Measurements from ENCODE around the gene ADGRE3. TPM values are rescaled to one million over a fixed set of nuclear protein-coding genes. Genes with fewer than 3 reads are reported as not detected.

ADGRE3 gene, protein sequence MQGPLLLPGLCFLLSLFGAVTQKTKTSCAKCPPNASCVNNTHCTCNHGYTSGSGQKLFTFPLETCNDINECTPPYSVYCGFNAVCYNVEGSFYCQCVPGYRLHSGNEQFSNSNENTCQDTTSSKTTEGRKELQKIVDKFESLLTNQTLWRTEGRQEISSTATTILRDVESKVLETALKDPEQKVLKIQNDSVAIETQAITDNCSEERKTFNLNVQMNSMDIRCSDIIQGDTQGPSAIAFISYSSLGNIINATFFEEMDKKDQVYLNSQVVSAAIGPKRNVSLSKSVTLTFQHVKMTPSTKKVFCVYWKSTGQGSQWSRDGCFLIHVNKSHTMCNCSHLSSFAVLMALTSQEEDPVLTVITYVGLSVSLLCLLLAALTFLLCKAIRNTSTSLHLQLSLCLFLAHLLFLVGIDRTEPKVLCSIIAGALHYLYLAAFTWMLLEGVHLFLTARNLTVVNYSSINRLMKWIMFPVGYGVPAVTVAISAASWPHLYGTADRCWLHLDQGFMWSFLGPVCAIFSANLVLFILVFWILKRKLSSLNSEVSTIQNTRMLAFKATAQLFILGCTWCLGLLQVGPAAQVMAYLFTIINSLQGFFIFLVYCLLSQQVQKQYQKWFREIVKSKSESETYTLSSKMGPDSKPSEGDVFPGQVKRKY
- not detected for total RNA-seq
- polyA plus RNA-seq: 0.17 TPM

DNA sequence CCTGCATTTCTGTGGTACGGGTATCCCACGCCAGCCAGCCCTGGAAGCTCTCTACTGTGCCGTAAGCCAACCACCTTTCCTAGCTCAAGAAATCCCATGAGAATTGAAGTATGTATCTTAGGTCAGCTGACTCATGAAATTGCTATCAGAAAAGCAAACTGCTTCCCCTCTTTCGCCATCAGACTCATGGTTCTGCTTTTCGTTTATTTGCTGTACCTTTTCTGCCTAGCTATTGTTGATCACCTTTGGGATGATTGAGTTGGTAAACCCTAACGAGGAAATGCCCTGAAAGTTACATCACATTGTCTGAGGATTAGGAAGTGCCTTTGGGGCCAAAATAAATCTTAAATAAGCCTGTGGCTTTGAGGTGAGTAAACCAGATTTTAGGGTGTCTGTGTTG is at the start of gene ADGRE3:
Gene ADGRE3, minus strand, starts transcription at position 81 of the 400 bp plus-strand sequence. Its CDS starts 74 bp downstream, at position 7.
- peaks cover 0 to 24% (median 14%) of the 10 kb centered on the region in 3 donors for H3K4me1 Mint-ChIP-seq
- Histone ChIP-seq H3K9me3 (ENCODE audit: low read length) (no peaks in the 10 kb centered on the region), H3K4me3 (ENCODE audit: low read length) (no peak within 1 kb of the TSS), H3K36me3 (ENCODE audit: insufficient read depth, low read length) (no peaks in the 10 kb centered on the region), H3K27me3 (ENCODE audit: insufficient read depth, low read length, poor library complexity, severe bottlenecking) (no peaks in the 10 kb centered on the region), H3K4me1 (ENCODE audit: insufficient read depth, low read length) (no peaks in the 10 kb centered on the region), H3K27ac (ENCODE audit: low read depth, low read length) (no peak within 1 kb of the TSS)
- DNase-seq: peak in 1 of 5 donors; percentile 13
- ChIA-PET POLR2A (no interaction called here), CTCF (interaction anchor here (1.5 kb wide), 1 partner anchor 13 kb away, joined by 3 read pairs; no protein-coding TSS in a partner anchor)
- H3K4me3 Mint-ChIP-seq: peak within 1 kb of the TSS in 4 of 7 donors; percentile 10 to 75 (median 27)
- H3K27ac Mint-ChIP-seq: peak within 1 kb of the TSS in 7 of 8 donors; percentile 43 to 95 (median 83)
- H3K9me3 Mint-ChIP-seq: peaks cover 4 to 7% (median 6%) of the 10 kb centered on the region in 5 donors
- H3K36me3 Mint-ChIP-seq: no peaks in the 10 kb centered on the region
- peaks cover 6 to 43% of the 10 kb centered on the region in 2 donors for H3K27me3 Mint-ChIP-seq

DNA sequence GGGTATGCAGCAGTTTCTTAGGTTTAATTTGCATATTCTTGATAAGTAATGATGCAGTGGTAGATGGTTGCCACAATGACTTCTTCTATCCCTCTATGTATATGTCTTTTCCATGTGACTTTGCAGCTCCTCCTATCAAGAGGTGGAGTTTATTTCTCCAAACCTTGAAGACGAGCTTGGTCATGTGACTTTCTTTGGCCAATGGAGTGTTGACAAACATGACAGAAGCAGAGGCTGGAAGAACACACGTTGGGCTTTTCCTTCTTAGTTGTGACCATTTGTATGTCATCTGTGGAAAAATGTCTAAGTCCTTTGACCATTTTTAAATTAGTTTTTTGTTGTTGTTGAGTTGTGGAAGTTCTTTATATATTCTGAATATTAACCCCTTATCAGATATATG is 47.5 kb upstream of the ADGRE3 start:
- Mint-ChIP-seq H3K27ac (no peak overlapping the region), H3K27me3 (peaks cover 0 to 3% of the 10 kb centered on the region in 2 donors), H3K36me3 (peaks cover 31 to 80% (median 60%) of the 10 kb centered on the region in 3 donors), H3K4me1 (no peaks in the 10 kb centered on the region), H3K9me3 (peaks cover 56 to 95% (median 86%) of the 10 kb centered on the region in 5 donors), H3K4me3 (no peak overlapping the region)
- no peak for DNase-seq
- H3K36me3 ChIP-seq (ENCODE audit: insufficient read depth, low read length): peaks cover 19% of the 10 kb centered on the region
- H3K27me3 ChIP-seq (ENCODE audit: insufficient read depth, low read length, poor library complexity, severe bottlenecking): no peaks in the 10 kb centered on the region
- no peak overlapping the region for H3K27ac ChIP-seq (ENCODE audit: low read depth, low read length)
- H3K9me3 ChIP-seq (ENCODE audit: low read length): peaks cover 48% of the 10 kb centered on the region
- H3K4me3 ChIP-seq (ENCODE audit: low read length): no peak overlapping the region
- ChIA-PET CTCF (no interaction called here), POLR2A (no interaction called here)
- H3K4me1 ChIP-seq (ENCODE audit: insufficient read depth, low read length): no peaks in the 10 kb centered on the region

DNA sequence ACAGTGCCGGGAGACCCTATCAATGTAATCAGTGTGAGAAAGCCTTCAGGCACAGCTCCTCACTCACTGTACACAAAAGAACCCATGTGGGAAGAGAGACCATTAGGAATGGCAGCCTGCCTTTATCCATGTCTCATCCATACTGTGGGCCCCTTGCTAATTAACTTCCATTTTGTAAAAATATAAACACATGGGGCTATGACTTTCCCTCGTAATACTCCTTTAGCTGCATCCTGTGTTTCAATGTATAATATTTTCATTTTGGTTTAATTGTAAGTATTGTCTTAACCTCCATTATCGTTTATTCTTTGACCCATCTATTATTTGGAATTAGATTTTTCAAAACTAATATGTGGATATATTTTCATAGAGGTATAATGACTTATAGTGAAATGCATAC is 44.5 kb upstream of the ADGRE3 start:
- Mint-ChIP-seq H3K36me3 (peaks cover 53 to 93% (median 88%) of the 10 kb centered on the region in 3 donors), H3K27me3 (no peaks in the 10 kb centered on the region), H3K9me3 (peaks cover 52 to 96% (median 89%) of the 10 kb centered on the region in 5 donors), H3K4me3 (peak overlapping the region in 1 of 7 donors; percentile 18), H3K4me1 (no peaks in the 10 kb centered on the region), H3K27ac (no peak overlapping the region)
- Histone ChIP-seq H3K36me3 (ENCODE audit: insufficient read depth, low read length) (peaks cover 45% of the 10 kb centered on the region), H3K9me3 (ENCODE audit: low read length) (peaks cover 56% of the 10 kb centered on the region), H3K4me3 (ENCODE audit: low read length) (no peak overlapping the region), H3K27me3 (ENCODE audit: insufficient read depth, low read length, poor library complexity, severe bottlenecking) (no peaks in the 10 kb centered on the region), H3K4me1 (ENCODE audit: insufficient read depth, low read length) (no peaks in the 10 kb centered on the region), H3K27ac (ENCODE audit: low read depth, low read length) (no peak overlapping the region)
- ChIA-PET CTCF (no interaction called here), POLR2A (no interaction called here)
- DNase-seq: no peak

DNA sequence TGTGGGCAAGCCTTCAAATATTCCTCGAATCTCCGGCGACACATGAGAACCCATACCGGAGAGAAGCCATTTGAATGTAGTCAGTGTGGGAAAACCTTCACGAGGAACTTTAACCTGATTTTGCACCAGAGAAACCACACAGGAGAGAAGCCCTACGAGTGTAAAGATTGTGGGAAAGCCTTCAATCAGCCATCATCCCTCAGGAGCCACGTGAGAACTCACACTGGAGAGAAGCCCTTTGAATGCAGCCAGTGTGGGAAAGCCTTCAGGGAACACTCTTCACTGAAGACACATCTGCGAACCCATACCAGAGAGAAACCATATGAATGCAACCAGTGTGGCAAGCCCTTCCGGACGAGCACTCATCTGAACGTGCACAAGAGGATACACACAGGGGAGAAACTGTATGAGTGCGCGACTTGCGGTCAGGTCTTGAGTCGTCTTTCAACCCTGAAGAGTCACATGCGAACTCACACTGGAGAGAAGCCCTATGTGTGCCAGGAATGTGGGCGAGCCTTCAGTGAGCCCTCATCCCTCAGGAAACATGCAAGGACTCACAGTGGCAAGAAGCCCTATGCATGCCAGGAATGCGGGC is 44.0 kb upstream of the ADGRE3 start:
- Histone ChIP-seq H3K9me3 (ENCODE audit: low read length) (peaks cover 51% of the 10 kb centered on the region), H3K36me3 (ENCODE audit: insufficient read depth, low read length) (peaks cover 45% of the 10 kb centered on the region), H3K4me3 (ENCODE audit: low read length) (no peak overlapping the region), H3K27me3 (ENCODE audit: insufficient read depth, low read length, poor library complexity, severe bottlenecking) (no peaks in the 10 kb centered on the region), H3K27ac (ENCODE audit: low read depth, low read length) (no peak overlapping the region), H3K4me1 (ENCODE audit: insufficient read depth, low read length) (no peaks in the 10 kb centered on the region)
- ChIA-PET CTCF (no interaction called here), POLR2A (no interaction called here)
- Mint-ChIP-seq H3K27me3 (no peaks in the 10 kb centered on the region), H3K27ac (no peak overlapping the region), H3K4me3 (no peak overlapping the region), H3K36me3 (peaks cover 53 to 96% (median 91%) of the 10 kb centered on the region in 3 donors), H3K9me3 (peaks cover 57 to 95% (median 89%) of the 10 kb centered on the region in 5 donors), H3K4me1 (no peaks in the 10 kb centered on the region)
- no peak for DNase-seq

DNA sequence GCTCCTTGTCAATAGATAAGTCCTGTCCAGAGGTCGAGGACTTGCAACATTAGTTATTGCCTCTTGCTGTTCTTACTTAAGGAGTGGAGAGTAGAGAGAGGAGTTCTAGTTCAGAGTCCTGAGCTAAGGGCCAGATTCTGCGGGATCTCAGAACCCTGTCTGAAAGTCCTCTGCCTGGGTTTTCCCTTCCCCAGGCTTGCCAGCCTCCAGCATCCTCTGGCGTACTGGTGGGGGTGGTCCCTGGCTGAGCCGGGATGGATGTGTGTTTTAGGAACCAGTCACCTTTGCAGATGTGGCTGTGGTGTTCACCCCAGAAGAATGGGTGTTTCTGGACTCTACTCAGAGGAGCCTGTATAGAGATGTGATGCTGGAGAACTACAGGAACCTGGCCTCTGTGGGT is 41.2 kb upstream of the ADGRE3 start:
- Mint-ChIP-seq H3K36me3 (peaks cover 72 to 93% (median 90%) of the 10 kb centered on the region in 3 donors), H3K4me1 (no peaks in the 10 kb centered on the region), H3K4me3 (no peak overlapping the region), H3K27ac (no peak overlapping the region), H3K9me3 (peaks cover 45 to 73% (median 72%) of the 10 kb centered on the region in 5 donors), H3K27me3 (peaks cover 0 to 1% of the 10 kb centered on the region in 2 donors)
- no peak overlapping the region for H3K4me3 ChIP-seq (ENCODE audit: low read length)
- H3K27ac ChIP-seq (ENCODE audit: low read depth, low read length): no peak overlapping the region
- no peaks in the 10 kb centered on the region for H3K4me1 ChIP-seq (ENCODE audit: insufficient read depth, low read length)
- no peak for DNase-seq
- H3K36me3 ChIP-seq (ENCODE audit: insufficient read depth, low read length): peaks cover 45% of the 10 kb centered on the region
- CTCF ChIA-PET: no interaction called here
- peaks cover 40% of the 10 kb centered on the region for H3K9me3 ChIP-seq (ENCODE audit: low read length)
- no peaks in the 10 kb centered on the region for H3K27me3 ChIP-seq (ENCODE audit: insufficient read depth, low read length, poor library complexity, severe bottlenecking)
- POLR2A ChIA-PET: no interaction called here

DNA sequence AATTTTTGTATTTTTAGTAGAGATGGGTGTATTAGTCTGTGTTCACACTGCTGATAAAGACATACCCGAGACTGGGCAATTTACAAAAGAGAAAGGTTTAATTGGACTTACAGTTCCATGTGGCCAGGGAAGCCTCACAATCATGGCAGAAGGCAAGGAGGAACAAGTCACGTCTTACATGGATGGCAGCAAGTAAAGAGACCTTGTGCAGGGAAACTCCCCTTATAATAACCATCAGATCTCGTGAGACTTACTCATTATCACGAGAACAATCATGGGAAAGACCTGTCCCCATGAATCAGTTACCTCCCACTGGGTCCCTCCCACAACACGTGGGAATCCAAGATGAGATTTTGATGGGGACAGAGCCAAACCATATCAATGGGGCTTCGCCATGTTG is 29.8 kb upstream of the ADGRE3 start:
- Mint-ChIP-seq H3K4me1 (no peaks in the 10 kb centered on the region), H3K27ac (no peak overlapping the region), H3K9me3 (peaks cover 0 to 2% (median 0%) of the 10 kb centered on the region in 5 donors), H3K27me3 (no peaks in the 10 kb centered on the region), H3K36me3 (peaks cover 37 to 90% (median 49%) of the 10 kb centered on the region in 3 donors), H3K4me3 (no peak overlapping the region)
- Histone ChIP-seq H3K27ac (ENCODE audit: low read depth, low read length) (no peak overlapping the region), H3K9me3 (ENCODE audit: low read length) (no peaks in the 10 kb centered on the region), H3K27me3 (ENCODE audit: insufficient read depth, low read length, poor library complexity, severe bottlenecking) (no peaks in the 10 kb centered on the region), H3K36me3 (ENCODE audit: insufficient read depth, low read length) (peaks cover 47% of the 10 kb centered on the region), H3K4me1 (ENCODE audit: insufficient read depth, low read length) (no peaks in the 10 kb centered on the region), H3K4me3 (ENCODE audit: low read length) (no peak overlapping the region)
- POLR2A ChIA-PET: no interaction called here
- no peak for DNase-seq
- CTCF ChIA-PET: no interaction called here

DNA sequence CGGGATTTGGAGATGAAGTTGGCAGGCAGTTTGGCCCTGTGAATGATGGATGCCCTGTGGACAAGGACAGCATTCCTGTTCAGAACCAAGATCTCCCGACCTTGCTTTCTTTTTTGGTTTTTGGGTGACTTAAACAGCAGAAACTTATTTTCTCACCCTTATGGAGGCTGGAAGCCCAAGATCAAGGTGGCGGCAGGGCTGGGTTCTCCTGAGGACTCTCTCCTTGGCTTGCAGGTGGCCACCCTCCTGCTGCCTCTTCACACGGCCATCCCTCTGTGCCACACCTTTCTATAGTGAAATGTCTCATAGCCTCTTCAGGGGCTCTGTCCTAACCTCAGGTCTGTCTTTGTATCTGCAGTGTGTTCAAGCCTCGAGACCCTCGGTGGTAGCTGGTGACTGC is 29.2 kb upstream of the ADGRE3 start:
- no peak overlapping the region for H3K27ac ChIP-seq (ENCODE audit: low read depth, low read length)
- no peaks in the 10 kb centered on the region for H3K4me1 ChIP-seq (ENCODE audit: insufficient read depth, low read length)
- Mint-ChIP-seq H3K36me3 (peaks cover 31 to 89% (median 48%) of the 10 kb centered on the region in 3 donors), H3K9me3 (peaks cover 0 to 2% (median 0%) of the 10 kb centered on the region in 5 donors), H3K27me3 (no peaks in the 10 kb centered on the region), H3K27ac (no peak overlapping the region), H3K4me1 (no peaks in the 10 kb centered on the region), H3K4me3 (no peak overlapping the region)
- no peaks in the 10 kb centered on the region for H3K9me3 ChIP-seq (ENCODE audit: low read length)
- POLR2A ChIA-PET: no interaction called here
- no peak overlapping the region for H3K4me3 ChIP-seq (ENCODE audit: low read length)
- no peak for DNase-seq
- H3K36me3 ChIP-seq (ENCODE audit: insufficient read depth, low read length): peaks cover 45% of the 10 kb centered on the region
- CTCF ChIA-PET: no interaction called here
- H3K27me3 ChIP-seq (ENCODE audit: insufficient read depth, low read length, poor library complexity, severe bottlenecking): no peaks in the 10 kb centered on the region

Measured in CD8-positive, alpha-beta memory T cell (primary cell).